HUES48 (cell line): Measurements from ENCODE around the gene NFIC.
"Not testable (repeated sequence)": the region's sequence is repeated elsewhere in the genome, so short reads cannot be mapped to it uniquely, and the experiment has no call there.

Source experiments
- H3K27ac ChIP-seq: one replicate; pipeline ENCODE4 v1.7.0; 2013; ENCODE audit warnings: low read depth, low read length, inconsistent platforms
- H3K27me3 ChIP-seq: 2 replicates; pipeline ENCODE4 v1.6.1; 2013; ENCODE audit warnings: mild to moderate bottlenecking, low read length; ENCODE audit not compliant: control insufficient read depth, insufficient read depth
- H3K36me3 ChIP-seq: 2 replicates; pipeline ENCODE4 v1.6.1; 2013; ENCODE audit warnings: low read length; ENCODE audit not compliant: control insufficient read depth, insufficient read depth
- H3K4me1 ChIP-seq: 2 replicates; pipeline ENCODE4 v1.6.1; 2013; ENCODE audit warnings: mild to moderate bottlenecking, low read length; ENCODE audit not compliant: control insufficient read depth, insufficient read depth
- H3K4me3 ChIP-seq: 2 replicates; pipeline ENCODE4 v1.5.1; 2013; ENCODE audit warnings: mild to moderate bottlenecking, low read depth, low read length
- H3K9ac ChIP-seq: 2 replicates; pipeline ENCODE4 v1.6.1; 2013; ENCODE audit warnings: mild to moderate bottlenecking, low read depth, low read length, moderate library complexity
- H3K9me3 ChIP-seq: 2 replicates; pipeline ENCODE4 v1.6.1; 2013; ENCODE audit warnings: low read length; ENCODE audit not compliant: control insufficient read depth, insufficient read depth

The NFIC gene

DNA sequence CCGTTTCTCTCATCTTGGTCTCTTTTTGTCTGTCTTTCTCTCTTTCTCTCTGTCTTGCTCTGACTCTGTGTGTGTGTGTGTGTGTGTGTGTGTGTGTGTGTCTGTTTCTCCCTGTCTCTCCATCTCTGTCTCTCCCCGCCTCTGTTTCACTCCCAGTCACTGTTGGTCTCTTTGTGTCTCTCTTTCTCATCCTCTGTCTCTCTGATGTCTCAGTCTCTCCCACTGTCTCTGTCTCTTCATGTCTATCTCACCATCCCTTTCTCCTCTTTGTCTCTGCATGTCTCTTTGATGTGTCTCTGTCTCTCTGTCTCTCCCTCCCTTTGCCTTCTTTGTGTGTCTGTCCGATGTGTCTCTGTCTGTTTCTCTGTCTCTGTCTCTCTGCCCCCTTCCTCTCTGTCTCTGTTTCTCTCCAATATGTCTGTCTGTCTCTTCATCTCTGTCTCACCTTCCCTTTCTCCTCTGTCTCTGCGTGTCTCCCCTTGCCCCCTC is 2.5 kb downstream of the NFIC start:
- Histone ChIP-seq H3K27ac (no peak overlapping the region), H3K36me3 (no peaks in the 10 kb centered on the region), H3K4me1 (no peaks in the 10 kb centered on the region)

GRCh38 chr19:3369337-3370213 is 3.2 kb downstream of the NFIC start:
- no peaks in the 10 kb centered on the region for H3K4me1 ChIP-seq
- no peaks in the 10 kb centered on the region for H3K36me3 ChIP-seq
- peak overlapping the region; percentile 44 for H3K4me3 ChIP-seq
- H3K27me3 ChIP-seq = peaks cover 96% of the 10 kb centered on the region
- H3K9me3 ChIP-seq = no peaks in the 10 kb centered on the region
- H3K27ac ChIP-seq = no peak overlapping the region
- H3K9ac ChIP-seq = no peak overlapping the region

More for the DNA sequence above, 2.5 kb downstream of the NFIC start:
- H3K9me3 ChIP-seq = no peaks in the 10 kb centered on the region
- H3K4me3 ChIP-seq = peak overlapping the region; percentile 44; the same call in 1 of the 2 replicates
- peaks cover 96% of the 10 kb centered on the region for H3K27me3 ChIP-seq
- H3K9ac ChIP-seq = no peak overlapping the region

DNA sequence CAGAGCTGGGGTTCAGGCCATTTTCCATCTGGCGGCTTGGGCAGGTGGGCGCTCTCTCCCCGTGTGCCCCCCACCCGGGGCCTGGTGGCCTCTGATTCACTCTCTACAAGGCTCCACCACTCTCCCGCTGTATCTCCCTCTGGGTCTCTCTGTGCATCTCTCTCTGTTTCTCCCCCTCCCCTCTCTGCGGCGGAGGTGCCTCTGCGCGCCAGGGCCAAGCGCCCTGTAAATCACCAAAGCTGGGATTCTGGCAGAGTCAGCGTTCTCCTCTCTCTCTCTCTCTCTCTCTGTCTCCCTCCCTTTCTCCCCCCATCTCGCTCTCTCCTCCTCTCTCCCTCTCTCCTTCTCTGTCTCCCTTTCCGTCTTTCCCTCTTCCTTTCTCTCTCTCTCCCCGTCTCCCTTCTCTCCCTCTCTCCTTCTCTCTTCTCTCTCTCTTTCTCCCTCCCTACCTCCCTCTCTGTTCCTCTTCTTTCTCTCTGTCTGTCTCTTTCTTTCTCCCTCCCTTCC is 3.9 kb downstream of the NFIC start:
- no peaks in the 10 kb centered on the region for H3K4me1 ChIP-seq
- H3K36me3 ChIP-seq = no peaks in the 10 kb centered on the region
- no peaks in the 10 kb centered on the region for H3K9me3 ChIP-seq
- H3K9ac ChIP-seq = no peak overlapping the region
- peaks cover 91% of the 10 kb centered on the region for H3K27me3 ChIP-seq
- no peak overlapping the region for H3K27ac ChIP-seq
- peak overlapping the region; percentile 44 for H3K4me3 ChIP-seq

DNA sequence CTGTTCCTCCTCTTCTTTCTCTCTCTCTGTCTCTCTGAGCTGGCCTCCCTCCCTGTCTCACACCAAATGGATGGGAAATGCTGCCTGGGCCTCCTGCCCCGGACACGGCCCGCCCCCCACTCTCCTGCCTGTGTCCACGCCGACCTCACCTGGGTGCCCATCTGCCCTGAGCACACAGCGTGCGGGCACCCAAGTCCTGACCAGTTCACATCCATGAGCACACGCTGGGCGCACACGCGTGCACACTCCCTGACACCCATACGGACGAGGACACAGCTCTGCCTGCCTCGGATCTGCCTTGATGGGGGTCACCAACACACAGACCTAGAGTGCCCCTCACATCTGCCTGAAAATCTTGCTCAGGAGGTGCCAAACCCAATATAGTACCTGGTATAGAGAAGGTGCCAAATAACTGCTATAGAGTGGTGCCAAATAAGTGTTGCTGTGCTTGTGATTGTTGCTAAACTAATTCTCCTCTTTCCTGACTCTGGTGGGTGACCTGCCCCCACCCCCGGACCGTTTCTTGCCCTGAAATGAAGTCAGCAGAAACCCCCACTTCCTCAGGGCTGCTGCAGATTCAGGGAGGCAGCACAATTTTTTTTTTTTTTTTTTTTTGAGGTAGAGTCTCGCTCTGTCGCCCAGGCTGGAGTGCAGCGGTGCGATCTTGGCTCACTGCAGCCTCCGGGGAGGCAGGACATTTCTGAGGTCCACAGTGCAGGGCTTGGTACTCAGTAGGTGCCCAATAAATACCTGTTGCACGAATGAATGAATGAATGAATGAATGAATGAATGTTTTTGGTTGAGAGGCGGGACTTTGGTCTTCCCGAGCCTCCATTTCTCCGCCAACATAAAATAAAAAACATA is 4.6 kb downstream of the NFIC start:
- H3K4me1 ChIP-seq = no peaks in the 10 kb centered on the region
- H3K27ac ChIP-seq = no peak overlapping the region
- no peak overlapping the region for H3K4me3 ChIP-seq
- no peaks in the 10 kb centered on the region for H3K36me3 ChIP-seq
- H3K9ac ChIP-seq = no peak overlapping the region
- no peaks in the 10 kb centered on the region for H3K9me3 ChIP-seq
- H3K27me3 ChIP-seq = peaks cover 84% of the 10 kb centered on the region

GRCh38 chr19:3372413-3372812 is 6.0 kb downstream of the NFIC start:
- Histone ChIP-seq H3K9ac (no peak overlapping the region), H3K27me3 (peaks cover 72% of the 10 kb centered on the region), H3K9me3 (no peaks in the 10 kb centered on the region), H3K4me3 (no peak overlapping the region), H3K4me1 (no peaks in the 10 kb centered on the region), H3K36me3 (no peaks in the 10 kb centered on the region), H3K27ac (no peak overlapping the region)

DNA sequence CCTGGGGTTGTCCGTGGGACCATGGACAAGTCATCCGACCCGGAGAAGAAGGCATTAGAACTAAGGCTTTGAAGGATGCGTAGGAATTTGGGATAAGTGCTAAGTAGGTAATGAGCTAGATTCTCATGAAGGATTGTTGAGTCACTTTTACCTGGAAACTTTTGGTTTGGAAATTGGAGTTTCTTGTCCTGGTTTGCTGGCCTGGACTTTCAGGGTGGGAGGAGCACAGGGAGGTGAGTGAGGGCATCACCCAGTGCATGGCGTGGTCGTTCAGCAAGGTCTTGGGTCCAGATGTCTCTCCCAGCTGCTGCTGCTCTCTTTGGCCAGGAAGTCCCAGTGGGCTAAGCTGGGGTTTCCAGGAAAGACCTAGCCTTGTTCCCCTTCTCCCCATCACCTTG is 7.6 kb downstream of the NFIC start:
- H3K9ac ChIP-seq = no peak overlapping the region

DNA sequence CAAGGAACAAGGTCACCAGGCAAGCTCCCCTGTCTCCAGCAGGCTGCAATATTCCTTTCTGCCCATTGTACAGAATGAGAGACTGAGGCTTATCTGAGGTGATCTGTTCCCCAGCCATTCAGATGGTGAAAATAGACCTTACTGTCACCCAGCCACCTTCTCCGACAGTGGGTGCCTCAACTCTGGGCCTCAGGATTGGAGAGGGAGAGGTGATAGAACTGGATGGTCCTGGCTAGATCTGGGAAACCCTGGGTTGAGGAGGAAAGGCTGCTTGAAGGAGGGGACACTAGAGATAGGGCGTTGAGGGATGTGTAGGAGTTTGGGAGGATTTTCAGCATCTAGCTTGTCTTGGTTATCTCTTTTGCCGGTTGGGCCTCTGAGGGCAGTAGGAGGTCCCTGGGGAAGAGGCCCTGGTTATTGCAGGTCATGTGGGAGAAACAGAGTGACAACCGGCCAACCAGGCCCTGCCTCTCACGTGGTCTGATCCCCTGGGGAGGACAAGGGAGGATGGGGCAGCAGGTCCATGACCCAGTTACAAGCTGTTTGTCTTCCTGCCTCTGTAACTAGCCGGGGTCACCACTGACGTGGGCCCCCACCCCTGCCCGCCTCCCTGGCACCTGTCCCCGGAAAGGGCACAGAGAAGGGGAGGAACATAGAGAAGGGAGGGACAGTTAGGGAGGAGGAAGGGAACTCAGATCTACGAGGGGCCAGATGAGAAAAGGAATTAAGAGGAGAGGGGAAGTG is 8.2 kb downstream of the NFIC start:
- H3K36me3 ChIP-seq = no peaks in the 10 kb centered on the region
- H3K4me1 ChIP-seq = no peaks in the 10 kb centered on the region
- H3K9me3 ChIP-seq = no peaks in the 10 kb centered on the region
- H3K27me3 ChIP-seq = peaks cover 51% of the 10 kb centered on the region
- H3K9ac ChIP-seq = no peak overlapping the region
- no peak overlapping the region for H3K4me3 ChIP-seq
- no peak overlapping the region for H3K27ac ChIP-seq

More for the DNA sequence above, 7.6 kb downstream of the NFIC start:
- no peak overlapping the region for H3K27ac ChIP-seq
- H3K4me3 ChIP-seq = no peak overlapping the region
- peaks cover 56% of the 10 kb centered on the region for H3K27me3 ChIP-seq
- no peaks in the 10 kb centered on the region for H3K4me1 ChIP-seq
- H3K9me3 ChIP-seq = no peaks in the 10 kb centered on the region
- no peaks in the 10 kb centered on the region for H3K36me3 ChIP-seq

DNA sequence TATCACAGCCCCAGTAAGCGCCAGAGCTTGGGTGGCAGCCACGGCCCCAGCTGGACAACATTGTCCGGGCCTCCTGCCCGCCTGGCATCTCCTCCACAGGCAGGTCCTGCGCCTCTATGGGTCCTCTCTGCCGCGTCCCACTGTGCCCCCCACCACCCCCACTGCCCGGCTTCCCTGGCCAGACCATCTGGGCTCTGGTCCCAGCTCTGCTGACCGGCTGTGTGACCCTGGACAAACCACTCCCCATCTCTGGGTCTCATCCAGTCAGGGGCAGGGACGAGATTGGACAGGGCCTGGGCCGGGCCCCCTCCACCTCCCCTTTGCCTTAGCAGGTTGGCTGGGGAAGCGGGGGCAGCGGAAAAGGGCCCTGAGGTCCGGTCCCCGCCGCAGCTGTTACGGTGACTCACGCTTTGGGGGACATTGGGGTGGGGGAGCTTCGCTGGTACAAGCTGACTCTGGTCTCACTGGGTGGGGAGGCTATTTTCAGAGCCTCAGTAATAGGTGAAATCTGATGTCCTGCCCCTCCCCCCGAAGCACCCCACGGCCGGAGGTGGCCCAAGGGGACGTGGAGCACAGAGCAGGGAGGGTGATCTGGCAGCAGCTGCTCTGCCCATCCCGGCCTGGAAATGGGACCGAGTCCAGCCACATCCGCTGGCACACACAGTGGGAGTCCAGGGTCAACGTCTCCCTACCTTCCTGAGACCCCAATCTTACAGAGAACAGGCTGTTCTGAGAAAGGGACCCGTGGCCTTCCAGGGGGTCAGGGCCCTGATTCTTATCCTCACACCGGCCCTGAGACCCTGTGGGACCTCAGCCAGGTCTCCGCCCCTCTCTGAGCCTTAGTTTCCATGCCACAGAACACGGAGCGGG is 9.1 kb downstream of the NFIC start:
- no peak overlapping the region for H3K9ac ChIP-seq
- H3K9me3 ChIP-seq = no peaks in the 10 kb centered on the region
- no peak overlapping the region for H3K4me3 ChIP-seq
- no peaks in the 10 kb centered on the region for H3K36me3 ChIP-seq
- no peaks in the 10 kb centered on the region for H3K4me1 ChIP-seq
- H3K27ac ChIP-seq = no peak overlapping the region
- H3K27me3 ChIP-seq = peaks cover 42% of the 10 kb centered on the region

GRCh38 chr19:3376091-3376455 is 9.7 kb downstream of the NFIC start:
- H3K9me3 ChIP-seq, H3K27ac ChIP-seq, H3K4me1 ChIP-seq, H3K4me3 ChIP-seq, H3K9ac ChIP-seq, H3K36me3 ChIP-seq: not testable (repeated sequence)
- peaks cover 35% of the 10 kb centered on the region for H3K27me3 ChIP-seq
